DMS79 treated with DMSO at 0.1 percent for 48 hours (cell line): ENCODE data around the gene MMD.
"Not testable (repeated sequence)": the region's sequence is repeated elsewhere in the genome, so short reads cannot be mapped to it uniquely, and the experiment has no call there.

ENCODE experiments used
- DNase-seq: peaks from one replicate; lab custom pipeline; 2025; lab: John Stamatoyannopoulos, UW

The MMD gene

DNA sequence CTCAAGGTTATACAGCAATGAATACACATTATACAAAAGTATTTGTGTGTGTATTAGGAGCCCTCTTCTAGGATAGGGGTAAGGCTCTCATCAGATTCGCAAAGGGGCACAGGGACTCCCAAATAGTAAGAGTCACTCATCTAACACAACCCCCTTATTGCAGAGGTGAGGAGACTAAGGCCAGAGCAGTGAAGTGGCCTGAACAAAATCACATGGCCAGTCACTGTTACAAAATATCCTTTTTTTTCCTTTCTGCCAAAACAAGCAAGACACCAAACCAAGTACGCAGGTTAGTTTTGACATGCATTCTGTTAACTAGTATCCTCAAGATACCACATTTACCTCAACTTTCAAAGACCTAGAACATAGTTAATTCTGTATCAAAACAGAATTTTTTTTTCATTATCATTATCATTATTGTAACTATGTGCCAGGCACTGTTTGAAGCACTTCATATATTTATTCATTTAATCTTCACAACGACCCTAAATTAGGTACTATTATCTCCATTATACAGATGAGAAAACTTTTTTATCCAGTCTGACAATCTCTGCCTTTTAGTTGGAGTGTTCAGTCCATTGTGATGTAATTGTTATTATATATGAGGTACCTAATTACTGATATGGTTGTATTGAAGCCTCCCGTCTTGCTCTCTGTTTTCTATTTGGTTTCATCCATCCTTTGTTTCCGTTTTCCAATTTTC is 25.7 kb downstream of the MMD start:
- no peak for DNase-seq

GRCh38 chr17:55394357-55395021 is 27.1 kb downstream of the MMD start:
- no peak for DNase-seq

- DNase-seq = no peak
These were observed 29.7 kb downstream of the MMD start for GRCh38 chr17:55391764-55392467.

DNA sequence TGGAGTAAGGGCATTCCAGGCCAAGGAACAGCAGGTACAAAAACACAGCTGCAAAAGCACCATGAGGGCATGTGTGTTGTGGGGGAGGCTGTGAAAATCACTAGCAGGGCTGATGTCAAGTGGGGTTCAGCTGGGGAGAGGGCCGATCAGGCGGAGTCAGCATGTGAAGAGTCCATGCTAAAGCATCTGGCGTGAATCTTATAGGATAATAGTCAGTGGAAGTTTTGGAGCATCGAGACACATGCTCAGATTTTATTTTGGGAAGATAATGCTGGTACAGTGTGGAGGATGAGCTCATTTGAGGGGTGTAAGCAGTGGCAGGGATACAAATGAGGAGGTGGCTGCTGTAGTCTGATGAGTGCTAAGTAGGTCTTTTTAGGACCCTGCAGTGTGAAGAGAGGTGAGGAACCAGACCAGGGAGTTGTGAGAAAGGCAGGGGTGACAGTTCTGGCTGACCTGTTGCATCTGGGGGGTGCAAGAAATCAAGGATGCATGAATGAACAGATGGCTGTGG is 30.3 kb downstream of the MMD start:
- DNase-seq = no peak

DNA sequence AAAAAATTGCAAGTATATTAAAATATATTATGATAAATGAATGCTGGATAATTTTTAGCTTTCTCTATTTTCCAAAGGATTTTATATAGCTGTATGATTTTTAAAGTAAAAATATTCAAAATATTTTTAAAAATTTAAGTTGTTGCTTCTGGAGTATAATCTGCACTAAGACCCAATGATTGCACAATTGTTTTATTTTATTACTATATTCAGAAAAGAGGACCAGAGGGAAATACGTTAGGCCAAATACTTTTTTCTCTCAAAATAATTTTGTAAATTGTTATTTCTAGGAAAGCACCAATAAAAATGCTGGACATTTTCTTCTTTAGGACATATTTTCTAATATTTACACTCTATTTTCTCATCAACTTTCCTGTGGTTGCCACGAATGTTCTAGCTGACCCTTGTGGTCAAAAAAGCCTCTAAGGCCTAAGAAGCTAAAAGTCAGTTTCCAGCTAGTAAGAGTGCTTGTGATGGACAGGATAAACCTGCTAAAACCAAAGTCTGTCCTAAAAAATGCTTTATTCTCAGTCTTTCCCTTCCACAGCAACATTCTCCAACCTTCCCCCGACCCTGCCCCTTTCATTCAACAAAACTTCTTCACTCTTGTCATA is 31.2 kb downstream of the MMD start:
- DNase-seq = no peak

DNA sequence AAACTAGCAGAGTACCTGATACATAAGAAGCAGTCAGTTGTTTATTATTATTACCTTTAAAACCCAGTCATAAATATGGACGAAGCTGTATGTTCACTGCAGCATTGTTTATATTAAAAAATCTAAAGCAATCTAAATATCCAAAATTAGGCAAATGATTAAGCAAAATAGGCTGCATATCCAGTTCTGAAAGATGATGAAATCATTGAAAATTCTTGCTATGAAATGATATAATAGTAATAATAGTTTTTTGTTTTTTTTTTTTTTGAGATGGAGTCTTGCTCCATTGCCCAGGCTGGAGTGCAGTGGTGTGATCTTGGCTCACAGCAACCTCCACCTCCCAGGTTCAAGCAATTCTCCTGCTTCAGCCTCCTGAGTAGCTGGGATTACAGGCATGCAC is 31.9 kb downstream of the MMD start:
- DNase-seq = not testable (repeated sequence)

- DNase-seq = no peak
These were observed 32.8 kb downstream of the MMD start for GRCh38 chr17:55388842-55389241.

DNA sequence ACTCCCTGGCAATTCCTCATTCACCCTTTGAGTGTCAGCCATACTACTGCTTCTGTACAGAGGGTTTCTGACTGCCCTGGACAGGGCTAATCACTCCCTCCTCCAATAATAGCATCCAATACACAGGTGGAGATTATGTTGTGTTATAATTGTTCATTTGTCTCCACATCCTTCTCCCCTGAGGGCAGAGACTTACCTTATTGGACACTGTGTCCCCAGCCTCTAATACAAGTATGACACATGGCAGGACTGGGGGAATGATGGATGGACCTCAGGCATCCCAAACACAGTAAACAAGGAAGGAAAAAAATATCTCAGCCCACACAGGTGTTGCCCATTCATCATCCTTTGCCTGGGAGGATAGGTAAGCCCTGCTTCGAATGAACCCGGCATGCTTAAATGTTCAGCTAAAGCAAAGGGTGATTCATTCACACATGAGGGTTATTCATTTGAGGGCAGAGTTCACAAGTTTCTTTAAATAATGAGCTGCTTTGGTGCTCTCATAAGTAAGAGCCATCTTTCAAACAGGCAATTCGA is 34.8 kb downstream of the MMD start:
- DNase-seq = no peak

DNA sequence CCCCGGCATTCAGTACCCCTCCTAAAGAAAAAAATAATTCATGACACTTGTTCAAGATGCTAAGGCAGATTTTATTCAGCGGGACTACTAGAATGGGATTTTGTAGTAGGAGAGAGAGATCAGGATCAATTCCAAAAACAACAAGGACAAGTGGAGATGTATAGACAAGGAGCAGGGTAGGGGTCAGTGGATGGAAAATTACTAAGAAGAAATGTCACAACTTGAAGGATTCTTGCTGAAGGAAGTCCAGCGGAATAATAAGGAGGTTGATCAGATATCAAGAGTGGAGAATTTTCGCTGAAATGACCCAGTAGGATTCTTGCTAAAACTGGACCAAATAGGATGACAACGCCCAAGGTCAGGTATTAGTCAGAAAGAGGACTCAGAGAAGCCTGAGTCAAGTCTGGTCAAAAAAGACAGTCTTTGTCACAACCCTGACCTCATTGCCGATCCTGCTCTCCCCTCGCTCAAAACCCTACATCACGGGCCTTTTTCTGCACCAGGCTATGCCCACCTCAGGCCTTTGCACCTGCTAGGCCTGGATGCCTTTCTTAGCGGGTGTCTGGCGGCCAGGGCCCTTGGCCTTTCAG is 36.9 kb downstream of the MMD start:
- DNase-seq = no peak

- no peak for DNase-seq
These were observed 37.6 kb downstream of the MMD start for GRCh38 chr17:55383771-55384642.

DNA sequence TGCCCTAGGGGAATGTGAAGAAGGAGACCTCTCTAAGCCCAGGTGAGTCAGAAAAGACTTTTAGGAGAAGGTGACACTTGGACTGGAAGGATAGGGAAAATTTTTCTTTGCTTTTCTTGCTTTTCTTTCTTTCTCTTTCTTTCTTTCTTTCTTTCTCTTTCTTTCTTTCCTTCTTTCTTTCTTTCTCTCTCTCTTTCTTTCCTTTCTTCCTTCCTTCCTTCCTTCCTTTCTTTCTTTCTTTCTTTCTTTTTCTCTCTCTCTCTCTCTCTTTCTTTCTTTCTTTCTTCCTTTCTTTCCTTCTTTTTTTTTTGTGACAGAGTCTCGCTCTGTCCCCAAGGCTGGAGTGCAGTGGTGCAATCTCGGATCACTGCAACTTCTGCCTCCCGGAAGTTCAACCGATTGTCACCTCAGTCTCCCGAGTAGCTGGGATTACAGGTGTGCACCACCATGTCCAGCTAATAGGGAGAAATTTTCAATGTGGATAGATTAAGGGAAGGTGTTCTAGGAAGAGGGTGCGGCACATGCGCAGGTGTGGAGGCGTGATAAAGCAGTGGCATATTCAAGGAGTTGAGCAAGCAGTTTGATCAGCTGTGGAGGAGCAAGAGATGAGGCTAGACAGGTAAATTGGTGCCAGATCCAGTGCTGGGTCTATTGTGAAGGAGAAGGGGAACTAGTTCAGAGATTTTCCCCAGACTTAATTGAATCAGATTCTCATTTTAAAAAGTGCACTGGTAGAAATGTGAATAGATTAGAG is 40.4 kb downstream of the MMD start:
- no peak for DNase-seq

GRCh38 chr17:55377671-55378275 is 43.9 kb downstream of the MMD start:
- DNase-seq = no peak

DNA sequence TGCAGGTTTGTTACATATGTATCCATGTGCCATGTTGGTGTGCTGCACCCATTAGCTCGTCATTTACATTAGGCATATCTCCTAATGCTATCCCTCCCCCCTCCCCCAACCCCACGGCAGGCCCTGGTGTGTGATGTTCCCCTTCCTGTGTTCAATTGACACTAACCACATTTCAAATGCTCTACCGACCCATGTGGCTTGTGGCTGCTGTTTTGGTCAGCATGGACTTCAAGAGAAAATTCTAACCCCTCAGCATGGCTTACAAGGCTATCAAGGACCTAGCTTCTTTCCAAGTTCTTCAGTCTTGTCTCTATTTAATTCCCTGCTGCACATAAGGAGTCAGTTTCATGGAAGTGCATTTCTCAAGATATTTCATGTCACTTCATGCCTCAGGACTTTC is 52.9 kb downstream of the MMD start:
- DNase-seq = no peak

GRCh38 chr17:55366020-55366481 is 55.6 kb downstream of the MMD start:
- no peak for DNase-seq

- no peak for DNase-seq
These were observed 58.6 kb downstream of the MMD start for GRCh38 chr17:55363033-55363432.

DNA sequence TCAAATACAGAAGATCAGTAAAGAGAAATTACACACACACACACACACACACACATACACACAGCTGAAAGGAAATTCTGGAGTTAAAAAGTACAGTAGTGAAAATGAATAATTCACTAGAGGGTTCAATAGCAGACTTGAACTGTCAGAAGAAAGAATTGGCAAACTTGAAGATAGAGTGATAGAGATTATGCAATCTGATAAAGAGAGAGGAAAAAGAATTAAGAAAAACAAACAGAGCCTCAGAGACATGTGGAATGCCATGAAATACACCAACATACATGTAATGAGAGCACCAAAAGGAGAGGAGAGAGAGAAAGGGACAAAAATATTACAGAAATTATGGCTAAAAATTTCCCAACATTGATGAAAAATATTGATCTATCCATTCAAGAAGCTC is 60.7 kb downstream of the MMD start:
- no peak for DNase-seq

DNA sequence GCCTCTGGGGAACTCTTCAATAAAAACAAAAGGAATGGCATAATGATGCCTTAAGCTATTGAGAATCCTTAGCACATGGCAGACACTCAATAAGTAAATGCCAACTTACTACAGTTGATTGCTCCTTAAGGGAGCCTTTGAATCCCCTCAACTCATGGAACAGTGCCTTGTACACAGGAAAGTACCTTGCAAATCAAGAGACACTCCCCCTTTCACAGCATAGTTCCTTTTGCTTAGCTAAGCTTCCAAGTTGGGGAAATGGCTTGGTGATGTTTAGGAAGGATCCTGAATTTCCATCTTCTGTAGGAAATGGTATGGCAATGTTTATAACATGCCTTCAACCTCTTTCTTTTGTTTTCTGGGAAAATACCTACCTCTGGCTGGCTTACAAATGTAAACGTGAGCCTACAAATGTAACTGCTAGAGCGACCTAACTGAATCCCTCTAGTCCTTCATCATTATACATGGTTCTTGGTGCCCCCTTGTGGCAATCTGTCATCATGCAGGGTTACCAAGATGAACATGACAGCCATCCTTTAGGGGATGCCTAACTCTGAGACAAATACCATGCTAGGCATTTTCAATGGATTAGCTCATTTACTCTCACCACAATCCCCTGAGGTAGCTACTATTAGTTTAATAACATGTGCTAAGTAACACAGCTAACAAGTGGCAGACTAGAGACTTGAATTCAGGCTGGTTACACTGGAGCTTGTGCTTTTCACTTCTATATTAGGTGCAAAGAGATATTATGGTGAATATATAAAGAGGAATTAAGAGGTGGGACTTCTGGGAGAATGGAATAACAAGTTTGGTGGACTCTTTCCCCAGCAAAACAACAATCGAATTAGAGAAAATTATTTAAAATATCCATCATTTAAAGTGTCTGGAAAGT is 65.0 kb downstream of the MMD start:
- DNase-seq = peak; percentile 38

DNA sequence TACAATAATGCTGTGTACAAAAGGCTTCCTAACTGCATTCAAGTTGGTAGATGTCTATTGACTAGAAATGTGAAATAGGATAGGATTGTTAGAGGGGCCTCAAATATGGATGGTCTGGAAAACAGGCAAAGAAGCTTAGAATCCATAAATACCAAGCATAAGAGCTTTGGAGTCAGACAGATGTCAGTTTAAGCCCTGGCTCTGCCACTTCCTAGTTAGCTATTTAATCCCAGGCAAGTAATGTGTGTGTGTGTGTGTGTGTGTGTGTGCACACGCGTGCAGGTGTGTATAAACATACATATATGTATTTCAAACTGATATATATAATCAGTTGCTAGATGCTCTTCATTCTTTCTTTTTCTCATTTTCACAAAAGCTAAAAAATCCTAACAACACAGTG is 66.7 kb downstream of the MMD start:
- DNase-seq = no peak

GRCh38 chr17:55354010-55354409 is 67.6 kb downstream of the MMD start:
- no peak for DNase-seq
